Left renal pelvis (tissue), 4 donors: ENCODE data around the gene FLCN. TPM values are rescaled to one million over a fixed set of nuclear protein-coding genes. Genes with fewer than 3 reads are reported as not detected.
"Not testable (repeated sequence)": the region's sequence is repeated elsewhere in the genome, so short reads cannot be mapped to it uniquely, and the experiment has no call there.

Experiments used
- DNase-seq, 4 donors: peaks; one replicate each; pipeline ENCODE4 v3.0.0-alpha.2; 2013; ENCODE audit warnings: low read depth in 4 of 4, low spot score in 3 of 4
- polyA plus RNA-seq, 4 donors: library from polyadenylated mRNA; unstranded; fragments of 120-200 nt; gene quantifications; one replicate each; pipeline ENCODE4 v1.2.1, GENCODE V29; 2013; ENCODE audit not compliant: insufficient read length in 4 of 4

FLCN gene, protein sequence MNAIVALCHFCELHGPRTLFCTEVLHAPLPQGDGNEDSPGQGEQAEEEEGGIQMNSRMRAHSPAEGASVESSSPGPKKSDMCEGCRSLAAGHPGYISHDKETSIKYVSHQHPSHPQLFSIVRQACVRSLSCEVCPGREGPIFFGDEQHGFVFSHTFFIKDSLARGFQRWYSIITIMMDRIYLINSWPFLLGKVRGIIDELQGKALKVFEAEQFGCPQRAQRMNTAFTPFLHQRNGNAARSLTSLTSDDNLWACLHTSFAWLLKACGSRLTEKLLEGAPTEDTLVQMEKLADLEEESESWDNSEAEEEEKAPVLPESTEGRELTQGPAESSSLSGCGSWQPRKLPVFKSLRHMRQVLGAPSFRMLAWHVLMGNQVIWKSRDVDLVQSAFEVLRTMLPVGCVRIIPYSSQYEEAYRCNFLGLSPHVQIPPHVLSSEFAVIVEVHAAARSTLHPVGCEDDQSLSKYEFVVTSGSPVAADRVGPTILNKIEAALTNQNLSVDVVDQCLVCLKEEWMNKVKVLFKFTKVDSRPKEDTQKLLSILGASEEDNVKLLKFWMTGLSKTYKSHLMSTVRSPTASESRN
- polyA plus RNA-seq: 10 to 100 TPM; 16.2 to 53.8 (median 31.8) TPM

DNA sequence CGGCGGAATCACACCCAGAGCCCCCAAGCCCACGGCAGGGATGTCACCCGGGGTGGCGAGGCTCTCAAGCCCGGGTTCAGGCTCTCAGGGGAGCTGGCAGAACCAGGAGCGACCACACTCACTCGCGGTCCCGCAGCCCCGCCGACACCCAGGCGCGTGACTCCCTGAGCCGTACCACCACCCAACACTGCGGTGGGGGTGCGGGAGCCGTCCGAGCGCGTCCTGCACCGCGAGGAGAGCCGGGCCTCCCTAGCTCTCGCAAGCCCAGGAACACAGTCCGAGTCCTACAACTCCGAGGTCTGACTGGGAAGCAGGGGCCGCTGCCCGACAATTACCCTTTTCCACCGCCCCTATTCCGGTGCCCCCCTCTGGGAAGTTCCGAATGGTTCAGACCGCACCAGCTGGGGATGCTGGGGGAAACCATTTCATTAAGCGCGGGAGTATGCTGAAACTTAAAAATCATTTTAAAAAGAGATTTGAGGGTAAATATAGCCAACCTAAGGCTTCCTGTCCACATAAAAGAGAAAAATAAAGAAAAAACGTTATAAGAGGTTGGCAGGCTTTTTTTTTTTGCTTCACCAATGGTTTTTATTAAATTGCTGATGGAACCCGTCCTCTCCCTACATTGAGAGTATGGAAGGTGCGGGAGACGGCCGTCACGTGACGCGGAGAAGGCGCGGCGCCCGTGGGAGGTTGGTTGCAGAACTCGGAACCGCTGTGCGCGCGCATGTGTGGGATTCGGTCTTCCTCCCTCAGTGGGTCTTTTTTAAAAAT is at the start of gene FLCN:
Gene FLCN, minus strand, starts transcription at position 143 of the 774 bp plus-strand sequence. CDS start 9,031 bp downstream, outside the sequence.
- DNase-seq: peak; percentile 80 to 87 (median 84)

DNA sequence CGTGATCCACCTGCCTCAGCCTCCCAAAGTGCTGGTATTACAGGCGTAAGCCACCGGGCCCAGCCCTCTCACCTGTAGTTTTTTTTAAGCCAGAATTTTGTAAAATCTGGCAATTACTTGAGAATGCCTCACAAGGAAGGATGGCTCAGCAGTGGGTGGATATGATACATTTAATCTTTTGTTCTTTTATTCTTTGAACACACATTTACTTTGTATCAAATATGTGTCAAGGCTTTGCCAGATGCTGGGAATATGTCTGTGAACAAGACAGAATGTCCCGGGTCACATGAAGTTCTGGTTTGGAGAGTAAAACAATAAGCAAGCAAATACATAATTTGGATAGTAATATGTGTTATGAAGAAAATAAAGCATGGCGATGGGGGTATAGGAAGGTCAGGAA is 49.0 kb upstream of the FLCN start:
- no peak for DNase-seq

DNA sequence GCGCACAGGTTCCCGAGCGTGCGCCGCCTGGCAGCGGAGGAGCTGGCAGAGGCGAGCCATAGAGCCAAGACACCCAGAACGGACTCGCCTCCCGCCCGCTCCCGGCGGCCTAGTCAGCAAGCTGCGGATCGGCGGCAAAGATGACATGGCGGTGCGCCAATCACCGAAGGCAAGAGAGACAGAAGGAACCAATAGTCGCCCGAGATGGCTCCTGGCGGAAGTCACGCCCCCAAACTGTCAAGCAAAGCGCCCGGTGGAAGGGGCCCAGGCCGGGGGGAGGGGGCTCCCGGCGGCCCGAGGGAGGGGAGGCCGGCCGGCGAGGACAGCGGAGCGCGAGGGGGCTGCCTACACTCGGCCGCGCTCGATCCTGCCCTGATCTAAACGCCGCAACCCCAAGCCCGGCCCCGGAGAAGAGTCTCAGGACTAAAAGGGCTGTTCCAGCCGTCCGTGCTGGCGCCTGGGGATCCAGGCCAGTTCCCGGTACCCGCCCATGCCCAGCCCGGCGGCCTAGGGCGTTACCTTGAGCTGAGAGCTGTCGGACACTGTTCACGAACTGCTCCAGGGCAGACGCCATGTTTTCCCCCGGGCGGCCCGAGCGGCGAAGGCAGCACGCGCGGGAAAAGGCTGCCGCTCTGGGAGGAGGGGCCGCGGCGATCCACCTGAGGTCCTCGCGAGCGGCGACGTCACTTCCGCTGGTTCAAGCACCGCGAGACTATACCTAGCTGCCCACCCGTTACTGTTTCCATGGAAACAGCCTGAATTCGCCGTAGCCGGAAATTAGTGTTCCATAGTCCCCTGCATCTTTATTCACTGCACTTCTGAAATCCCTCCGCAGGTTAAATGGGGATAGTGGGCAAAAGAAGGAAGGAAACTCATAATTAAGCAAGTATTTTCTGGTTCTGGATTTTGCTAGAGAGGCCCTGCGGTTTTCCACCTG is 43.9 kb upstream of the FLCN start, which contains the start of gene COPS3:
Gene COPS3, minus strand, starts transcription at position 634 of the 937 bp plus-strand sequence. Its CDS starts 60 bp downstream, at position 574.
- DNase-seq: peak; percentile 90 to 96 (median 93)

DNA sequence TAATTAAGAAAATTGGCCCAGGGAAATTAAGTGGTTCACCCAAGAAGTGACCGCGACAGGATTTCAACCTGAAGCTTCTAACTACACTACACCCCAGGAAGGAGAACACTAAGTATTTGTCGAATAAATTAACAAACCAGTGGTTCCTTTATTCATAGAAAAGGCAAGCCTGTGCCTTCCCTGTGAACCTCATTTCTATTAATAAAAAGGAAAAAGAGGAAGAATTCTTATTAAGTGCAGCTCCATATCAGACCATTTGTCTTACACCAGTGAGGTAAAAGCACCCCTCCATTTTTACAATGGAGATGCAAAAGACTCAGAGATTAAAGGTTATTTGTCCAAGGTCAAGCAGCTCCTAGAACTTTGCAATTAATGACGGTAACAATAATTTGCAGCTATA is 42.3 kb upstream of the FLCN start:
- DNase-seq: no peak

DNA sequence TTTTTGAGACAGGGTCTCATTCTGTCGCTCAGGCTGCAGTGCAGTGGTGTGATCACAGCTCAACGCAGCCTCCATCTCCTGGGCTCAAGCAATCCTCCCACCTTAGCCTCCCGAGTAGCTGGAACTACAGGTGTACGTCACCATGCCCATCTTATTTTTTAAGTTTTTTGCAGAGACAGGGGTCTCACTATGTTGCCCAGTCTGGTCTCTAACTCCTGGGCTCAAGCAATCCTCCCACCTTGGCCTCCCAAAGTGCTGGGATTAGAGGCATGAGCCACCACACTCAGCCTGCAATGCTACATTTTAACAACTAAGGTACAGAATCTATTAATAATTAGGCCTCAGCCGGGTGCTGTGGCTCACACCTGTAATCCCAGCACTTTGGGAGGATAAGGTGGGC is 40.5 kb upstream of the FLCN start:
- DNase-seq: not testable (repeated sequence)

DNA sequence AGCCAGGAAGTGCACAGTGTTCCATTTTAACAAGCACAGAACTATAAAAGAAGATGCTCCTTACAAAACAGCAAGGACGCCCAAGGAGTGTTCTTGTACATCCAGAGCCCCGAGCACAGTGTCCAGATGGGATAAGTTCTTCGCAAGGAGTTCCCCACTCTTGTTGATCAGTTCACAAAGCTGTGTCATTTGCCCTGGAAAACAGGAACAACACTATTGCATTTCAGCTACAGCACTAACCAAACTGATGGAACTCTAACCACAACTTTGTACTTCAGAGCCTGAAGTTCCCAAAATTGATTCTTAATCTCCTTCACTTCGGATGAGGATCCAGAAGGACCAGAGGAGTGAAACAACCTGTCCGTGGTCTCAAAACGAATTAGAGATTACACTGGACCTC is 39.0 kb upstream of the FLCN start:
- no peak for DNase-seq

DNA sequence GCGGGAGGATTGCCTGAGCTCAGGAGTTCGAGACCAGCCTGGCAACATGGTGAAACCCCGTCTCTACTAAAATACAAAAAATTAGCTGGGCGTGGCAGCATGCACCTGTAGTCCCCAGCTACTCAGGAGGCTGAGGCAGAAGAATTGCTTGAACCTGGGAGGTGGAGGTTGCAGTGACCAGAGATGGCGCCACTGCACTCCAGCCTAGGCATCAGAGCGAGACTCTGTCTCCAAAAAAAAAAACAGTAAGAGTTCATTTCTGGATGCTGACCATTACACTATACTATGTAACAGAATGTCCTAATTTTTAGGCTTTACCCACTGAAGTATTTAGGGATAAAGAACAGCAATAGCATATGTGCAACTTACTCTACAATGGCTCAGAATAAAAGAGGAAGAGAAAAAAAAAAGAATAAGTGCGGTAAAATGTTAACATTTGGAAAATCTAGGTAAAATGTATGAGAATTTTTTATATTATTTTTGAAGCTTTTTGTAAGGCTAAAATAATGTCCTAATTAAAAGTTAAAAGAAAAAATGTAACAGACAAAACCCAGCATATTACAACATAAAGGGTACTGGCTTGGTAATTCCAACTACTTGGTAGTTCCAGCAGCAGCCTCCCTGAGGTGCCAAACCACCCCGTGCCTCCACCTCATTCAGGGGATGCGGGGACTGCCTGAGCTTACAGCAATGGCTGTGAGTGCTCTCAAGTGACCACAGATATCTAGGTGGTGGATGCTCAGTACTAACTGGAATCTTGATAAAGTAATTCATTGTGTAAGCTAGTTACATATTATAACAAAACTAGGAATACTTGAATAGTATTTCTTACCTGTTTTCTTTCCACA is 33.2 kb upstream of the FLCN start:
- DNase-seq: no peak

DNA sequence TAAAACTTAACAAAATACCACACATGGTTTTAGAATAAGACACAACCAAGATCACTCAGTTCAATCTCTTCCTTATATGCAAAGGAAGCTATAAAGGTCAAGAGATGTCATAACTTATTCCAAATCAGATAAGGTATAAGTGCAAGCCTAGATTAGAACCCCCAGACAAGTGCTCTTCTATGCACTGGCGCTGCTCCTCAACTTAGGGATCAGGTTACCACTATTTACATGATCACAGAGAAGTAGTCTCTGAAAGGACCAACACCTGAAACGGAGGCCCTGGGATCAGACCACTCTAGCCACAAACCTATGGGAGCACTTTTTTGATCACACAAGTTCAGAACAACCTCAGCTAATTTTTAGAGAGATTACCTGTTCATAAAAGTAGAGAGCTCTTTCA is 27.5 kb upstream of the FLCN start:
- no peak for DNase-seq

DNA sequence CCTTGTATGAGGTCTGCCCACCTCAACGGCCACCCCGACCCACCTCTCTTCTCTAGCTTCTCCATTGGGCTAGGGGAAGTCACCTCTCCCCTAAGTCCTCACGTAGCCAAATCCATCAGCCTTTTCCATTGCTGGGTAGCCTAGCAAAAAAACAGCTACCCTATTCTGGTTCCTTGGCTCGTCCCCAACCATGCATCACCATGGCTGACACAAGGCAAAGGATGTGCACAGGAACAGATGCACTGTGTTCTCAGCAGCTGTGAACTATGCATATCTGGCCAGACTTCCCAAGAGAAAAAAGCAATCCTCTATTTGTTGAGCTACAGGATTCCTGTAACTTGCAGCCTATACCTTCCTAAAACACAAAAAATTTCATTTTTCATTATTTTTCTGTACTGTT is 22.0 kb upstream of the FLCN start:
- DNase-seq: no peak

DNA sequence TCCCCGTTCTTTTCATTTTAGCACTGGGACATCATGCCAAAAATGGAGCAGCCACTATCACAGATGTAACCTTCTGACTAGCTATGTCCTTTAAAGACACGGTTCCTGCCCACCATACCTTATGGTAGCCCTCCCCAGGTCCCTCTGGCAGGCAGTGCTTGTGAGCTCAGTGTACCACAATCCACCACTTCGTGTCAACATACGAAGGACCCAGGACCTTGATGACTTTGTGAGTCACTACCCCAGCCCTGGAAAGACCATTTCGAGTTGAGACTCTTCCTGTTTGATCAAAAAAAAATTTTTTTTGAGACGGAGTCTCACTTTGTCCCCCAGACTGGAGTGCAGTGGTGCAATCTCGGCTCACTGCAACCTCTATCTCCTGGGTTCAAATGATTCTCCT is 21.0 kb upstream of the FLCN start:
- DNase-seq: no peak

DNA sequence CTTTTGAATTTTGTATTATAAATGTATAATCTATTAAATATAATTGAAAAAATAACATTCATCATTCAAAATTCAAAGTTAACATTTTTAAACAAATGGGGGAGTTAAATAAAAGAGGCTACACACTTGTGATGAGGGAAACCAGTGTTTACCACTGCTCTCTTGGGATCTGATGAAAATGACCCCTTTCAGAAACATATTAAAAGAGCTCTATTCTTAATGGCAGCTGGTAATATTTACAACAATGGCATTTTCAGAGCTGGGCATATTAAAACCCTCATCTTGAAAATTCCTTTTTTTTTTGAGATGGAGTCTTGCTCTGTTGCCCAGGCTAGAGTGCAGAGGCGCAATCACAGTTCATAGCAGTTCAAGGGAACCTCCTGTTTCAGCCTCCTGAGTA is 19.3 kb upstream of the FLCN start:
- no peak for DNase-seq

DNA sequence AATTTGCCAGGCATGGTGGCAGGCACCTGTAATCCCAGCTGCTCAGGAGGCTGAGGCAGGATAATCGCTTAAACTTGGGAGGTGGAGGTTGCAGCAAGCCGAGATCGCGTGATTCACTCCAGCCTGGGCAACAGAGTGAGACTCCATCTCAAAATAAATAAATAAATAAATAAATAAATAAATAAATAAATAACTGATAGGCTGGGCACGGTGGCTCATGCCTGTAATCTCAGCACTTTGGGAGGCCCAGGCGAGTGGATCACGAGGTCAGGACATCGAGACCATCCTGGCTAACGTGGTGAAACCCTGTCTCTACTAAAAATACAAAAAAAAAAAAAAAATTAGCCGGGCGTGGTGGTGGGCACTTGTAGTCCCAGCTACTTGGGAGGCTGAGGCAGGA is 18.7 kb upstream of the FLCN start:
- not testable (repeated sequence) for DNase-seq

DNA sequence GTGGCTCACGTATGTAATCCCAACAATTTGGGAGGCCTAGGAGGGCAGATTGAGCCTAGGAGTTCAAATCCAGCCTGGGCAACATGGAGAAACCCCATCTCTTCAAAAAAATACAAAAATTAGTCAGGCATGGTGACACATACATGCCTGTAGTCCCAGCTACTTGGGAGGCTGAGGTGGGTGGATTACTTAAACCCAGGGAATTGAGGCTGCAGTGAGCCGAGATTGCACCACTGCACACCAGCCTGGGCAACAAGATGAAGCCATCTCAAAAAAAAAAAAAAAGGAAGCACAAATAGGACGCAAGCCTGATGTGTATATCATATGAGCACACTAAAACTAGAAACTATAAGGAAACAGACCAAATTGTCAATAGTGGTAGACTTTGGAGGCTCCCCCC is 17.1 kb upstream of the FLCN start:
- no peak for DNase-seq

DNA sequence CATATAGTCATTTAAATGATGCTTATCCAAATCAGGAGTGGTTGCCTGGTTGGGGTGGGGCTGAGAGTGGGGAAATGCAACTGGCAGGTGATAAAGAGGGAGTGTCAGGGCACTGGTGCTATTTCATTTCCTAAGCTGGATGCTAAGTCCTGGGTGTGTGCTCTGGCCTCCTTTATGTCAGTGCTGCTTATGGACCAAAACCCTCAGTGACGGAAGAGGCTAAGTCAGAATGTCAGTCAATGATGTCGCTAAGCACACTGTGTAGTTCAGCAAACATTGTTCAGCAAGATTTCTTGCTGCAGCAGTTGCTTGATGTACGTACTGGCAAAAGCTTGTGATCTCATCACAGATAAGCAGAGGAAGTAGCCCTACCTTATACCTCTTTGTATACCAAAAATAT is 16.4 kb upstream of the FLCN start:
- DNase-seq: no peak

DNA sequence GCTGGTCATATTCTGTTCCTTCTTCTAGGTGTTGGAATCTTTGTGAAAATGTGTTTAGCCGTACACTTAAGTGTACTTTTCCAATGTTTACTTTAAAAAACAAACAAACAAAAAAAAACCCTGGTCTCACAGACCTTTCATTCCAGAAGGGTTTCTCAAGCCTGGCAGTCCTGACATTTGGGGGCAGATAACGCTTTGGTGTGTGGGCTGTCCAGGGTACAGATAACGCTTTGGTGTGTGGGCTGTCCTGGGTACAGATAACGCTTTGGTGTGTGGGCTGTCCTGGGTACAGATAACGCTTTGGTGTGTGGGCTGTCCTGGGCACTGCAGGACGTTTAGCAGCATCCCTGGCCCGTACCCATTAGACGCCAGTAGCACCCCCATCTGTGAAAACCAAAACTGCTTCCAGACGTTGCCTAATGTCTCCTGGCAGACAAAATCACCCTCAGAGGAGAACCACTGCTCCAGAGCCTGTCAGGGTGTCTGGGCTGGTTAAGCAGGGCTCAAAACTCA is 15.2 kb upstream of the FLCN start:
- no peak for DNase-seq

DNA sequence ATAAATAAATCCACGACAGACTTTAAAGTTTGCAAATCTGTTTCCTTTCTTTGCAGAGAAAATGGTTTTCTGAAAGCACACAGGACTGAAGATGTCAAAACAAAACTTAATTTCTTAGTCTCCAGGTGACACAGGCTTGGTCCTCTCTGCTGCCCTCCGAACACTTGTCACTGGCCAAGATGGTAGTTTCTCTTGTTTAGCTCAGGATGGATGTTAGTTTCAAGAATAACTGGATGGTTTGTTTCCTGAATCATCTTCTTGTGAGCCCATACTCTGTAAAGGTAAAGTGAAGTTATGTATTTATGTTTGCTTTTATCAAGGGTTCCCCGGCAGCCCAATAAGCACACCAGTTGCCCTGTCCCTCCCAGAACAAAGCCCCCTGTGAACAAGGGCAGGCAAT is 9.9 kb upstream of the FLCN start:
- DNase-seq: no peak

DNA sequence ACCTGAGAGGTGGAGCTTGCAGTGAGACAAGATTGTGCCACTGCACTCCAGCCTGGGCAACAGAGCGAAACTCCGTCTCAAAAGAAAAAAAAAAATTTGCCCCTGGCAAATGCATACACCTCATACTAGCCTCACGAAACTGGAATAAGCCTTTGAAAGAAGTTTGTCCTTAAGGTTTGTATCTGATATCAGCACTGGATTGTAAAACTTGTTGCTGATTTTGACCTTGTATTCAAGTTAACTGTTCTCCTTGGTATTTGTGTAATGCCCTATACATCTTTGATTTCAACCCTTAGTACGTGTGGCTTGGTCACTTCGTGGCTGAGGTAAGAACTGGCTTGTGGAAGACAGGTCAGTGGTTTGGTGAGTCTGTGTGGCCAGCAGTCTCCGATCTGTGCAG is 6.2 kb upstream of the FLCN start:
- no peak for DNase-seq

DNA sequence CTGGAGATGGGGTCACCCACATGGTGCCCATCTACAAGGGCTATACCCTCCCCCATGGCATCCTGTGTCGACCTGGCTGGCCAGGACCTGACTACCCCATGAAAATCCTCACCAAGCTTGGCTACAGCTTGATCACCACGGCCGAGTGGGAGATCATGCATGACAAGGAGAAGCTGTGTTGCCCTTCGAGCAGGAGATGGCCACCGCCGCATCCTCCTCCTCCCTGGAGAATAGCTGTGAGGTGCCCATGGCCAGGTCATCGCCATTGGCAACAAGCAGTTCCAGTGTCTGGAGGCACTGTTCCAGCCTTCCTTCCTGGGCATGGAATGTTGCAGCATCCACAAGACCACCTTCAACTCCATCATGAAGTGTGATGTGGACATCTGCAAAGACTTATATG is 5.3 kb upstream of the FLCN start:
- no peak for DNase-seq

DNA sequence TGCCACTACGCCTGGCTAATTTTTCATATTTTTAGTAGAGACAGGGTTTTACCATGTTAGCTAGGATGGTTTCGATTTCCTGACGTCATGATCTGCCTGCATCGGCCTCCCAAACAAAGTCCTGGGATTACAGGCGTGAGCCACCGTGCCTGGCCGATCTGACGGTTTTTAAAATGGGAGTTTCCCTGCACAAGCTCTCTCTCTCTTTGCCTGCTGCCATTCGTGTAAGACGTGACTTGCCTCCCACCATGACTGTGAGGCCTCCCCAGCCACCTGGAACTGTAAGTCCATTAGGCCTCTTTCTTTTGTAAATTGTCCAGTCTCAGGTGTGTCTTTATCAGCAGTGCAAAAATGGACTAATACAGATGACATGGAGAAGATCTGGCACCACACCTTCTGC is 4.7 kb upstream of the FLCN start:
- DNase-seq: no peak
